ENCODE results near the gene COL21A1. TPM values are rescaled to one million over a fixed set of nuclear protein-coding genes. Genes with fewer than 3 reads are reported as not detected.

The COL21A1 gene
- total and polyA plus RNA-seq, 5 experiments from 2014 or later = not detected

DNA sequence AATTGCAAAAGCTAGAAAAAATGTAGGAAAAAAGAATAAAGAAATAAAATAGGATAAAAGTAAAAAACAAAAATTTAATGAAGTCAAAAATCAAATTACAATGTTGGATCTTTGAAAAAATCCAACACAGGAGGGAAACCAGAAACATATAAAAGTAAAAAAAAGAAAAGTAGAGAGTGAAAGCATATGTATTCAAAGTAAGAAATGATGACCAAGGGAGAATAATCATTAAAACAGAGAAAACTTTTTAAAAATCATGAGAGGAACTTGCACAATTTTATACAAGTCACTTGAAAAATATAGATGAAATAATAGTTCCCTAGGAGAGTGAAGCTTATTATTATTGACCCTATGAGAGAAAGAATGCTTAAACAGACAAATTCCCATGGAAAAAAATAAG lies 138.2 kb downstream of the COL21A1 start:
- no peaks in the 10 kb centered on the region for H3K36me3 Mint-ChIP-seq
- no peaks in the 10 kb centered on the region for H3K4me1 Mint-ChIP-seq
- H3K27ac Mint-ChIP-seq = no peak overlapping the region
- H3K27me3 Mint-ChIP-seq = no peaks in the 10 kb centered on the region
- ATAC-seq = no peak
- POLR2A ChIA-PET = no interaction called here
- H3K4me3 Mint-ChIP-seq = no peak overlapping the region
- peaks cover 0 to 16% (median 4%) of the 10 kb centered on the region in 9 donors for H3K9me3 Mint-ChIP-seq
- no peak for DNase-seq

DNA sequence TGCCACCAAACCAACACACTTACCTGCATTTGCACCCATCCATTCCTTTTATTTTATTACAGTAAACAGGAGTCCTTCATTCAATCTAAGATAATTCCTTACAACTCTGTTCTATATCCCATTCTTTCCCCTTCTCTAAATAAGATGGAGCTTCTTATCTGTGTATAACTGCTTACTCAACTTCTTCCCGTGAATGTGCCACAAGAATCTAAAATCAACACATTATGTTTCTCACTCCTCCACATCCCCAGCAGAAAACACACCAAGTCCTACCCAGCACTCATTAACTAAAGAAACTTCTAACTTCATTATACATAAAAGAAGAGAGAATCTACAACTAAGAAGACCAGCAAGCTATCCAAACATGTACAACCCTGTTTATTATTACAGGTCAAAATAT lies 141.1 kb downstream of the COL21A1 start:
- peaks cover 0 to 11% (median 3%) of the 10 kb centered on the region in 9 donors for H3K9me3 Mint-ChIP-seq
- H3K27ac Mint-ChIP-seq = no peak overlapping the region
- no peaks in the 10 kb centered on the region for H3K36me3 Mint-ChIP-seq
- no peaks in the 10 kb centered on the region for H3K4me1 Mint-ChIP-seq
- no peak for DNase-seq
- no peak for ATAC-seq
- no peaks in the 10 kb centered on the region for H3K27me3 Mint-ChIP-seq
- POLR2A ChIA-PET = no interaction called here
- H3K4me3 Mint-ChIP-seq = no peak overlapping the region

DNA sequence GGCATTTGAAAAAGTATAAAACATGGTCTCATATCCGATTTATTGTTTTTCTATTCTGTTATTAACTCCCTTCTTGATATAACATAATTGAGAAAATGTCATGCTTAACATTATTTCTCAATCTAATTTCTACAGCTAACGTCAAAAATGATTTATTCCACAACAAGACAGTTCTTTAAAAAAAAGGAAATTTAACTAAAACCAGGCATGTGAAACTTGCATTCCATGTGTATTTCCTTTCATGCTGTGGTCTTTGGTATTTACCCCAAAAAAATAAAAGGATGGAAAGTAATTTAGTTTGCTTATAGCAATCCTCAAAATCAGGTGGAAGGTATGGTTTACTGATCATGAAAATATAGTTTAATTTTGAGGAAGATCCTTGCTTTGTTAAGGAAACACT lies 142.8 kb downstream of the COL21A1 start:
- H3K4me1 Mint-ChIP-seq = no peaks in the 10 kb centered on the region
- H3K36me3 Mint-ChIP-seq = no peaks in the 10 kb centered on the region
- no peak overlapping the region for H3K4me3 Mint-ChIP-seq
- POLR2A ChIA-PET = no interaction called here
- no peaks in the 10 kb centered on the region for H3K27me3 Mint-ChIP-seq
- no peak for ATAC-seq
- no peak overlapping the region for H3K27ac Mint-ChIP-seq
- H3K9me3 Mint-ChIP-seq = peaks cover 0 to 19% (median 7%) of the 10 kb centered on the region in 9 donors
- DNase-seq = no peak

DNA sequence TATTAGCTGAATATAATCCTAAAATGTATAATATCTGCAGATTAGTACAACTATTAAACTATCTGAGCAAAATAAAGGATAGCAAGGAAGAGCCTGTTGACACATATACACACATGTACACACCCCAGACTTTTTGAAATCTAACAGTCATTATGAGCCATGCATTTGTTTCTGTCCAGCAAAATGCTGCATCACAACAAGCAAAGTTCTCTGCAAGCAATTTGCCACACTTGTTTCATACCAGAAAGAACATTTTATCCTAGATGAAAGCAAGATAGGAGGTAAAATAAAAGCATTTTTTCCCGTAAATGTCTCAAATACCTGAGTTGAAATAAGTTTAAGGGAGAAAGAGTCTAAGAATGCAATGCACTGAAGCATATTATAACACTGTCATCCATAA lies 145.2 kb downstream of the COL21A1 start:
- Mint-ChIP-seq H3K36me3 (no peaks in the 10 kb centered on the region), H3K9me3 (peaks cover 0 to 25% (median 5%) of the 10 kb centered on the region in 9 donors), H3K27me3 (no peaks in the 10 kb centered on the region), H3K27ac (no peak overlapping the region), H3K4me3 (no peak overlapping the region), H3K4me1 (no peaks in the 10 kb centered on the region)
- no peak for ATAC-seq
- POLR2A ChIA-PET = no interaction called here
- DNase-seq = no peak

DNA sequence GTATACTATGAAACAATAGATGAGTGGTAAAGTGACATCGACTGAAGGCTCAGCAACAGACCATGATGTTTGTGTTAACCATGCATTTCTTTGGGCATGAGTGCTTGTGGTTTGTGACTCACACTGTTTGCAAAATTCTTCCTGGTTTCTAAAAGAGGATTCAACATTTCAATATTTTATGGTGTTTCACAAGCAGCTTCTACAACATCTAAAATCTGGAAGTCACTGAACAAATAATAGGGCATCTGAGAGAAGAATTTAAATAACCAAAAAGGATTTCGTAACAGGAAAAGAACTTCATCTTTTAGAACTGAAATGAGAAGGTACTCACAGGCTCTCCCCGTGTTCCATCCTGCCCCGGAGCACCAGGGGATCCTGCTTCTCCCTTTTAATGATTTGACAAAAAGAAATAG lies 146.2 kb downstream of the COL21A1 start:
- no peak for DNase-seq
- H3K9me3 Mint-ChIP-seq = peaks cover 0 to 19% (median 7%) of the 10 kb centered on the region in 9 donors
- H3K36me3 Mint-ChIP-seq = no peaks in the 10 kb centered on the region
- H3K4me3 Mint-ChIP-seq = no peak overlapping the region
- no peaks in the 10 kb centered on the region for H3K27me3 Mint-ChIP-seq
- ATAC-seq = no peak
- POLR2A ChIA-PET = no interaction called here
- H3K4me1 Mint-ChIP-seq = no peaks in the 10 kb centered on the region
- H3K27ac Mint-ChIP-seq = no peak overlapping the region

DNA sequence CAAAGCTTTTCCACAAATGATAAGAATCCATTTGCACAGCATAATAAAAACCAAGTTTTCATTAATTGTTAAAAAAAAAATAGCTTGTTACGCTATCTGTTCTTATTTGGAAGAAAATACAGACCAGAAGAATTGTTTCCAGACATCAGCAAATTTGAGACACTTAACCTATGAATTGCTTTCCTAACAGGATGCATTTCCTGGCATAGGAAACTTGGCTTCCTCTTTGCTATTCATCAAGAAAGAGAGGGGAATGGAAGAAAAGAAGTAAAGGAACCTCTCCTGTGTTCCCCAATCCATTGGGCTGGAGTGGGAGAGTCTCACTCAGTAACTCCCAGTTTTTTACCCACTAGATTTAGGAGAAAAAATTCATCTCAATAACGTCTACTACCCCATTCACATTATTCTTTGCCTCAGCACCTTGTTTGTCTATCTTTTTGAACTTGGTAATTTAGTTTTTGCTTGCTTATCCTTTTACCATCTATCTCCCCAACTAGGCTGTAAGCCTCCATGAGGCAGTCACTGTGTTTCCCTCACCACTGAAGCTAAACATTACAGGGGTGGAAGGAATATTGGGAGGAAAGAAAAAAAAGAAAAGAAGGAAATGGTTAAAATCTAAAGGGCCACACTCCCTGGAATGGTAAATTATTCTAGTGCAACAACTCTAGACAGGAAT lies 150.3 kb downstream of the COL21A1 start:
- ATAC-seq = no peak
- H3K4me1 Mint-ChIP-seq = no peaks in the 10 kb centered on the region
- H3K4me3 Mint-ChIP-seq = no peak overlapping the region
- H3K36me3 Mint-ChIP-seq = peaks cover 0 to 1% (median 0%) of the 10 kb centered on the region in 3 donors
- POLR2A ChIA-PET = no interaction called here
- peaks cover 0 to 47% (median 16%) of the 10 kb centered on the region in 9 donors for H3K9me3 Mint-ChIP-seq
- DNase-seq = no peak
- no peak overlapping the region for H3K27ac Mint-ChIP-seq
- H3K27me3 Mint-ChIP-seq = no peaks in the 10 kb centered on the region

DNA sequence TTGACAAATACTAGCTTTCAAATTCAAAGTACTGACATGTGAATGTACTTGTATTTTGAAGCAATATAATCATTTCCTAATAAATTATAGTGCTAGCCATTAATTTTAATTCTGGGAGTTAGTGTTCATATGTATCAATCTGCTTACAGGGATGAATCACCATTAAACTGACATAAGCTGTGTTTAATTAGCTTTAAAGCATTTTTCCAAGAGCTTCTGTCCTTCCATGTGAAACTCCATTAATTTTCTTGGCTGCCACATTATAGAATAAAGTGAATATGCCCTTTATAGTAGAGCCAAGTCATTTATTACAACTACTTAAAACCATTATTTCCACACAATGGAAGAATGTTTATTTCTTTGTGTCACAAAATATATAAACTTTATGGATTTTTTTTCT lies 150.8 kb downstream of the COL21A1 start:
- POLR2A ChIA-PET = no interaction called here
- Mint-ChIP-seq H3K36me3 (peaks cover 0 to 1% (median 0%) of the 10 kb centered on the region in 3 donors), H3K27ac (no peak overlapping the region)

DNA sequence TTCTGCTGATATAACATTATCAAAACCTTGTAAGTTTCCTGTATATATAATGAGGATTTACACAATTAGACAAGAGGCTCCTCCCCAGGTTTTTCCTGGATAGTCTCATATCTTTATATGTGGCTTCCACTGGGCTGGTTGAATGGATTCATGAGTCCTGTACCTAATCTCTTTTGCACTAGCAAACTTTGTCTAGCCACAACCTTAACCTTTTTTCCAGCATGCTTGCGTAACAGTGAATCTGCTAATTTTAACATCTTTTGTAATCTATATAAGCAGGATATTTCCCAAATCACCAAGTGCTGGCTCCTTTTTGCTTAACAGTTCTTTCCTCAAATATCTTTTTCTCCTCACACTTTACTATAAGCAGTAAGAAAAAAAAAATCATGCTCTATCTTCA lies 153.6 kb downstream of the COL21A1 start:
- ATAC-seq = no peak
- no peak overlapping the region for H3K4me3 Mint-ChIP-seq

More for the DNA sequence above, 150.8 kb downstream of the COL21A1 start:
- Mint-ChIP-seq H3K9me3 (peaks cover 0 to 47% (median 16%) of the 10 kb centered on the region in 9 donors), H3K4me3 (no peak overlapping the region), H3K4me1 (no peaks in the 10 kb centered on the region), H3K27me3 (no peaks in the 10 kb centered on the region)
- no peak for DNase-seq
- ATAC-seq = no peak

DNA sequence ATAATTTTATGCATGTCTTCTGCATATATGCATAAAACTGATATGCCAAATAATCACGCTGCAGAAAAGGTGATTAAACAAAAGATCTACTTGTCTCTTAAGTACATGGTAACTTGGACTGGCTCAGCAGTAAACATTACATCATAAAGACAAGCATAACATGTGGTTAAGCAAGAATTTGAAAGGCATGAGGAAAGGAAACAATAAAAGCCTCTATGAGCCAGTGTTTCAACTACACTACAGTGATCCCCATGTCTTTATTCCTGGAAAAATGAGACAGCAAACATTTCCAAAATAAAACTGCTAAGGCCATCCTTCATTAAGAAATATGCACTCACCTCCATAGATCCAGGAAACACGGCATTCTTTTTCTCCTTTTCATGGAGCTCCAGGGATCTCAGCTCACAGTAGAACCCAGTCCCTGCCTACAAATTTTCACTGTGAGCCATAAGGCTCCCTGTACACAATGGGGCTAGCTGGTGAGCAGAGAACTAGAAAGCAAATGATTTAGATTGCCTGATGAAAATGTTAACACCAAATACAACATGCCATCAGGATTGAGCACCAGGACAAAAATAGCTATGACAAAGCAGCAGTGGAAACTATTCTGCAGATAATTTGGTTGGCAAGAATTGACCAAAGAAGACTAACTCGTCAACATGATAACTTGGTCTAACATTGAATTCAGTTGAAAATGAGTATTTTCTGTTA lies 156.1 kb downstream of the COL21A1 start:
- POLR2A ChIA-PET = no interaction called here
- no peak overlapping the region for H3K4me3 Mint-ChIP-seq
- no peak overlapping the region for H3K27ac Mint-ChIP-seq
- ATAC-seq = no peak
- H3K9me3 Mint-ChIP-seq = peaks cover 0 to 44% (median 5%) of the 10 kb centered on the region in 9 donors
- no peaks in the 10 kb centered on the region for H3K4me1 Mint-ChIP-seq
- no peak for DNase-seq
- H3K27me3 Mint-ChIP-seq = no peaks in the 10 kb centered on the region
- peaks cover 0 to 1% (median 0%) of the 10 kb centered on the region in 3 donors for H3K36me3 Mint-ChIP-seq

More for the DNA sequence above, 153.6 kb downstream of the COL21A1 start:
- no peaks in the 10 kb centered on the region for H3K27me3 Mint-ChIP-seq
- POLR2A ChIA-PET = no interaction called here
- no peaks in the 10 kb centered on the region for H3K4me1 Mint-ChIP-seq
- DNase-seq = no peak
- no peak overlapping the region for H3K27ac Mint-ChIP-seq
- peaks cover 0 to 33% (median 7%) of the 10 kb centered on the region in 9 donors for H3K9me3 Mint-ChIP-seq
- peaks cover 0 to 1% (median 0%) of the 10 kb centered on the region in 3 donors for H3K36me3 Mint-ChIP-seq

DNA sequence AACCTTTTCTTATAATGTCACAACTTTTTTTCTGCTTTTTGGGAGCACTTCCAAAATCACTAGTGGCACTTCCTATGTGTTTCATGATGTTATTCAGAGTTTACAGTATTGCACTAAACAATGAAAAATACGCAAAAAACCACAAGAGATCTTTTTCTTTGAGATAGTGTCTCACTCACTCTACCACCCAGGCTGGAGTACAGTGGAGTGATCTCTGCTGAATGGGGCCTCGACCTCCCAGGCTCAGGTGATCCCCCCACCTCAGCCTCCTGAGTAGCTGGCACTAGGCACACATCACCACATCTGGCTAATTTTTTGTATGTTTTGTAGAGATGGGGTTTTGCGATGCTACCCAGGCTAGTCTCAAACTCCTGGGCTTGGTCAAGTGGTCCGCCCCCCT lies 158.7 kb downstream of the COL21A1 start:
- POLR2A ChIA-PET = no interaction called here
- ATAC-seq (no peak), DNase-seq (no peak)
- Mint-ChIP-seq H3K4me1 (no peaks in the 10 kb centered on the region), H3K9me3 (peaks cover 0 to 24% (median 3%) of the 10 kb centered on the region in 9 donors), H3K36me3 (no peaks in the 10 kb centered on the region), H3K4me3 (no peak overlapping the region), H3K27ac (no peak overlapping the region), H3K27me3 (no peaks in the 10 kb centered on the region)

DNA sequence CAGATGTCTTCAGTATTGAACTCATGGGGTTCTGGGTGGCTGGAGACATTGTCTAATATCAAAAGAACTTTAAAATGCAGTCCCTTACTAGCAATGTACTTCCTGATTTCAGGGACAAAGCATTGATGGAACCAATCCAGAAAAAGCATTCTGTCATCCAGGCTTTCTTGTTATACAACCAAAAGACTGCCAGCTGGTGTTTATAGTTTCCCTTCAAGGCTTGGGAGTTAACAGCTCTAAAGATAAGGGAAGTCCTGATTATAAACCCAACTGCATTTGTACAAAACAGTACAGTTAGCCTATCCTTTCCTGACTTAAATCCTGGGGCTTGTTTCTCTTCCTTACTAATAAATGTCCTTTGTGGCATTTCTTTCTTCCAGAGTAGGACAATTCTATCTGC lies 160.0 kb downstream of the COL21A1 start:
- Mint-ChIP-seq H3K27me3 (no peaks in the 10 kb centered on the region), H3K27ac (no peak overlapping the region), H3K36me3 (no peaks in the 10 kb centered on the region), H3K4me1 (no peaks in the 10 kb centered on the region), H3K9me3 (peaks cover 0 to 11% (median 1%) of the 10 kb centered on the region in 9 donors), H3K4me3 (no peak overlapping the region)
- ATAC-seq (no peak), DNase-seq (no peak)
- POLR2A ChIA-PET = no interaction called here

DNA sequence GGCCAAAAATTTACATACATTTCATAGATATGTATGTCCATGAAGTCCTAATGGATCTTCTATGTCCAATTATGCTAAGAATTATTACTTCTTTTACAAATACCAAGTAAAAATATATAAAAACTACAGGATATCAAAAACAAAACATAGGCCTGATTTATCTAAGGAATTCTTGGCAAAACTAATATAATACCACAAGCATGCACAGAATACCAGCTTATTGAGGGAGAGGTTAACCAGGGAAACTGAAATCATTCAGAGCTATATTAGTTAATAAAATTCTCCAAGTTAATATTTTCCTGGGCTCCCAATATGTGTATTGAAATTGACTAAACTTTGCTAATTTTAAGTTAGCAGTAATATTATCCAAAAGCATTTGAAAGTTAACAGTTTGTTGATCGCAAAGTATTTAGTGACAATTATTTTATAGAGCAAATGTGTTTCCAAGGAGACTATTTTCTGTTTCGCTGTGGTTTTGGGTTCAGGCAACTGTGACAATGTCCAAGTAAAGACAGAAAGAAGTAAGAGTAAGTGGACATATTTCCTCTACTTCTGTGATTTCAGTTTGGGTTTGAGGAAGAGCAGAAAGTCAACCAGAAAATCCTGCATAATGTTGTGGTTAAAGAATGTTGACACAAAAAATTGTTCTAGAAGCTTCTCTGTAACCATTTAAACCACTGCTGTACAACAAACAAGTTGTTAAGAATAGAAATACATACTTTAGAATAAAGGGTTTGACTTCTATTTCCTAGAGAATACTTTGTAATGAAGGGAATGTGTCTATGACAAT lies 167.4 kb downstream of the COL21A1 start:
- Mint-ChIP-seq H3K36me3 (no peaks in the 10 kb centered on the region), H3K4me3 (no peak overlapping the region), H3K27ac (no peak overlapping the region), H3K27me3 (no peaks in the 10 kb centered on the region), H3K4me1 (no peaks in the 10 kb centered on the region), H3K9me3 (peaks cover 3 to 33% (median 7%) of the 10 kb centered on the region in 9 donors)
- POLR2A ChIA-PET = no interaction called here
- DNase-seq (no peak), ATAC-seq (no peak)

DNA sequence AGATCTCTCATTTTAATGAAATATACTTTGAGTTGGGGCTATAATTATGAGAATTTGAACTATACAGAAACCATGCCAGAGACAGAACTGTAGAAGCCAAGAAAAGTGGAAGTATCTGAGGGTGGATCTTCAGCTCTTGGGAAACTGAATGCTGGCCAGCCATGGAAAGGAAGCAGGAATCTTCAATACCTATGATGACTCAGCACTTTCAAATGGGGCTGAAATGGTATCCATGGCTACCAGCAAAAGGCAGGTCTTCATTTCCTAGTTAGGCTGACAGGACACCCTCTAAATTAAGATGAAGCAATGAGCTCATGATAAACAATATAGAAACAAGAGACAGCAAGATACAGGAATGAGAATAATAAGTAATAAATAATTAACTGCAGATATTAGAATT lies 171.3 kb downstream of the COL21A1 start:
- Mint-ChIP-seq H3K27ac (no peak overlapping the region), H3K9me3 (peaks cover 4 to 24% (median 7%) of the 10 kb centered on the region in 9 donors), H3K27me3 (no peaks in the 10 kb centered on the region), H3K4me1 (no peaks in the 10 kb centered on the region), H3K4me3 (no peak overlapping the region), H3K36me3 (no peaks in the 10 kb centered on the region)
- POLR2A ChIA-PET = no interaction called here
- ATAC-seq (no peak), DNase-seq (no peak)
